PFSK-1 (cell line): Measurements from ENCODE around the gene ST7.

Experiments used
- POLR2AphosphoS5 ChIP-seq: IDR thresholded peaks from 2 replicates; pipeline ENCODE4 v1.6.1; 2012; ENCODE audit warnings: low read depth, mild to moderate bottlenecking, control low read depth, low read length, moderate library complexity
- TAF1 ChIP-seq: IDR thresholded peaks from 2 replicates; pipeline ENCODE4 v1.6.1; 2012; ENCODE audit warnings: low read length, control low read depth, borderline replicate concordance; ENCODE audit not compliant: insufficient read depth
- TF ChIP-seq, protein P1 (sequence below), 2 experiments: IDR thresholded peaks; 2 replicates each; pipeline versions ENCODE4 v1.6.1 to v1.8.0; 2011 to 2012; ENCODE audit warnings: low read depth in 2 of 2, low read length in 2 of 2, control low read depth in 1 of 2, inconsistent platforms in 1 of 2, mild to moderate bottlenecking in 1 of 2, moderate library complexity in 1 of 2; ENCODE audit not compliant: insufficient read depth in 1 of 2

GRCh38 chr7:117262546-117262945, 309.2 kb downstream of the ST7 start:
- TF ChIP-seq POLR2AphosphoS5 = no peak
- TF ChIP-seq TAF1 = no peak
- TF ChIP-seq, protein P1, sequence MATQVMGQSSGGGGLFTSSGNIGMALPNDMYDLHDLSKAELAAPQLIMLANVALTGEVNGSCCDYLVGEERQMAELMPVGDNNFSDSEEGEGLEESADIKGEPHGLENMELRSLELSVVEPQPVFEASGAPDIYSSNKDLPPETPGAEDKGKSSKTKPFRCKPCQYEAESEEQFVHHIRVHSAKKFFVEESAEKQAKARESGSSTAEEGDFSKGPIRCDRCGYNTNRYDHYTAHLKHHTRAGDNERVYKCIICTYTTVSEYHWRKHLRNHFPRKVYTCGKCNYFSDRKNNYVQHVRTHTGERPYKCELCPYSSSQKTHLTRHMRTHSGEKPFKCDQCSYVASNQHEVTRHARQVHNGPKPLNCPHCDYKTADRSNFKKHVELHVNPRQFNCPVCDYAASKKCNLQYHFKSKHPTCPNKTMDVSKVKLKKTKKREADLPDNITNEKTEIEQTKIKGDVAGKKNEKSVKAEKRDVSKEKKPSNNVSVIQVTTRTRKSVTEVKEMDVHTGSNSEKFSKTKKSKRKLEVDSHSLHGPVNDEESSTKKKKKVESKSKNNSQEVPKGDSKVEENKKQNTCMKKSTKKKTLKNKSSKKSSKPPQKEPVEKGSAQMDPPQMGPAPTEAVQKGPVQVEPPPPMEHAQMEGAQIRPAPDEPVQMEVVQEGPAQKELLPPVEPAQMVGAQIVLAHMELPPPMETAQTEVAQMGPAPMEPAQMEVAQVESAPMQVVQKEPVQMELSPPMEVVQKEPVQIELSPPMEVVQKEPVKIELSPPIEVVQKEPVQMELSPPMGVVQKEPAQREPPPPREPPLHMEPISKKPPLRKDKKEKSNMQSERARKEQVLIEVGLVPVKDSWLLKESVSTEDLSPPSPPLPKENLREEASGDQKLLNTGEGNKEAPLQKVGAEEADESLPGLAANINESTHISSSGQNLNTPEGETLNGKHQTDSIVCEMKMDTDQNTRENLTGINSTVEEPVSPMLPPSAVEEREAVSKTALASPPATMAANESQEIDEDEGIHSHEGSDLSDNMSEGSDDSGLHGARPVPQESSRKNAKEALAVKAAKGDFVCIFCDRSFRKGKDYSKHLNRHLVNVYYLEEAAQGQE (IDR thresholded peaks at IDR 0.05; ENCODE audit: insufficient read depth in 1 of 2, low read depth in 2 of 2, low read length in 2 of 2) = no peak
